ENCODE data around the gene ZFYVE1. TPM values are rescaled to one million over a fixed set of nuclear protein-coding genes. Genes with fewer than 3 reads are reported as not detected.
"Not testable (repeated sequence)": the region's sequence is repeated elsewhere in the genome, so short reads cannot be mapped to it uniquely, and the experiment has no call there.

Gene ZFYVE1
- total RNA-seq, 1 donor from 2014 or later, result 14.3 TPM

GRCh38 chr14:73049428-73049827 lies 22.5 kb upstream of the ZFYVE1 start:
- no peak for TF ChIP-seq EZH2 (IDR thresholded peaks at IDR 0.05)
- TF ChIP-seq, protein P1, sequence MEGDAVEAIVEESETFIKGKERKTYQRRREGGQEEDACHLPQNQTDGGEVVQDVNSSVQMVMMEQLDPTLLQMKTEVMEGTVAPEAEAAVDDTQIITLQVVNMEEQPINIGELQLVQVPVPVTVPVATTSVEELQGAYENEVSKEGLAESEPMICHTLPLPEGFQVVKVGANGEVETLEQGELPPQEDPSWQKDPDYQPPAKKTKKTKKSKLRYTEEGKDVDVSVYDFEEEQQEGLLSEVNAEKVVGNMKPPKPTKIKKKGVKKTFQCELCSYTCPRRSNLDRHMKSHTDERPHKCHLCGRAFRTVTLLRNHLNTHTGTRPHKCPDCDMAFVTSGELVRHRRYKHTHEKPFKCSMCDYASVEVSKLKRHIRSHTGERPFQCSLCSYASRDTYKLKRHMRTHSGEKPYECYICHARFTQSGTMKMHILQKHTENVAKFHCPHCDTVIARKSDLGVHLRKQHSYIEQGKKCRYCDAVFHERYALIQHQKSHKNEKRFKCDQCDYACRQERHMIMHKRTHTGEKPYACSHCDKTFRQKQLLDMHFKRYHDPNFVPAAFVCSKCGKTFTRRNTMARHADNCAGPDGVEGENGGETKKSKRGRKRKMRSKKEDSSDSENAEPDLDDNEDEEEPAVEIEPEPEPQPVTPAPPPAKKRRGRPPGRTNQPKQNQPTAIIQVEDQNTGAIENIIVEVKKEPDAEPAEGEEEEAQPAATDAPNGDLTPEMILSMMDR (IDR thresholded peaks at IDR 0.05), result no peak
- no peak for TF ChIP-seq EZH2phosphoT487 (IDR thresholded peaks at IDR 0.05)
- no peaks in the 10 kb centered on the region for H3F3A ChIP-seq (ENCODE audit: low read depth)
- H3K27ac ChIP-seq, result no peak overlapping the region
- no peaks in the 10 kb centered on the region for H4K20me1 ChIP-seq (ENCODE audit: low read depth)
- Mint-ChIP-seq H3K36me3 (no peaks in the 10 kb centered on the region), H3K4me1 (no peaks in the 10 kb centered on the region), H3K9me3 (no peaks in the 10 kb centered on the region), H3K27ac (no peak overlapping the region), H3K27me3 (ENCODE audit: insufficient read depth, low read depth) (peaks cover 2% of the 10 kb centered on the region), H3K4me3 (no peak overlapping the region)
- H3K36me3 ChIP-seq, result no peaks in the 10 kb centered on the region
- H2AFZ ChIP-seq (replicated peaks), result no peak overlapping the region
- H3K9me3 ChIP-seq (ENCODE audit: low read depth), result no peaks in the 10 kb centered on the region
- H3K27me3 ChIP-seq, result no peaks in the 10 kb centered on the region
- H3K4me2 ChIP-seq, result no peak overlapping the region
- no peaks in the 10 kb centered on the region for H3K4me1 ChIP-seq
- no peak overlapping the region for H3K4me3 ChIP-seq
- DNase-seq (ENCODE audit: low spot score), result peak; percentile 26
- H3K79me2 ChIP-seq (ENCODE audit: low read depth), result no peaks in the 10 kb centered on the region
- H3K9ac ChIP-seq, result no peak overlapping the region

GRCh38 chr14:73047808-73048207 lies 20.9 kb upstream of the ZFYVE1 start:
- no peaks in the 10 kb centered on the region for H3K36me3 Mint-ChIP-seq
- Histone ChIP-seq H3K27ac (no peak overlapping the region), H3K4me1 (no peaks in the 10 kb centered on the region), H2AFZ (replicated peaks) (no peak overlapping the region), H3K36me3 (no peaks in the 10 kb centered on the region), H3K4me3 (no peak overlapping the region), H3K4me2 (no peak overlapping the region), H3K9me3 (ENCODE audit: low read depth) (no peaks in the 10 kb centered on the region), H3K79me2 (ENCODE audit: low read depth) (no peaks in the 10 kb centered on the region), H3K27me3 (no peaks in the 10 kb centered on the region), H3K9ac (no peak overlapping the region), H3F3A (ENCODE audit: low read depth) (no peaks in the 10 kb centered on the region), H4K20me1 (ENCODE audit: low read depth) (no peaks in the 10 kb centered on the region)
- H3K27me3 Mint-ChIP-seq (ENCODE audit: insufficient read depth, low read depth), result peaks cover 2% of the 10 kb centered on the region
- H3K9me3 Mint-ChIP-seq, result no peaks in the 10 kb centered on the region
- no peak overlapping the region for H3K4me3 Mint-ChIP-seq
- H3K4me1 Mint-ChIP-seq, result no peaks in the 10 kb centered on the region
- H3K27ac Mint-ChIP-seq, result no peak overlapping the region
- no peak for DNase-seq (ENCODE audit: low spot score)
- TF ChIP-seq EZH2phosphoT487 (IDR thresholded peaks at IDR 0.05), result no peak
- TF ChIP-seq EZH2 (IDR thresholded peaks at IDR 0.05), result no peak
- TF ChIP-seq, protein P1 (IDR thresholded peaks at IDR 0.05), result no peak

DNA sequence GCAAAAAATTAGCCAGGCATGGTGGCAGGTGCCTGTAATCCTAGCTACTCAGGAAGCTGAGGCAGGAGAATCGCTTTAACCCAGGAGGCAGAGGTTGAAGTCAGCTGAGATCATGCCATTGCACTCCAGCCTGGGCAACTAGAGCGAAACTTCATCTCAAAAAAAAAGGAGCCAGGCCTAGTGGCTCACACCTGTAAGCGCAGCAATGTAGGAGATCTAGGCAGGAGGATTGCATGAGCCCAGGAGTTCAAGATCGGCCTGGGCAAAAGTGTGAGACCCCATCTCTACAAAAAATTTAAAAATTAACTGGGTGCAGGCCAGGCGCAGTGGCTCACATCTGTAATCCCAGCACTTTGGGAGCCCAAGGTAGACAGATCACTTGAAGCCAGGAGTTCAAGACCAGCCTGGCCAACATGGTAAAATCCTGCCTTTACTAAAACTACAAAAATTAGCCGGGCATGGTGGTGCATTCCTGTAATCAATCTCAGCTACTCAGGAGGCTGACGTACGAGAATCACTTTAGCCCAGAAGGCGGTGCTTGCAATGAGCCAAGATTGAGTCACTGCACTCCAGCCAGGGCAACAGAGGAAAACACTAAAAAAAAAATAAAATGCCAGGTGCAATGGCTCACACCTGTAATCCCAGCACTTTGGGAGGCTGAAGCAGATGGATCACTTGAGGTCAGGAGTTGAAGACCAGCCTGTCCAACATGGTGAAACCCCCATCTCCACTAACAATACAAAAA lies 10.0 kb upstream of the ZFYVE1 start:
- not testable (repeated sequence) for DNase-seq (ENCODE audit: low spot score)

GRCh38 chr14:73027984-73028383 lies 1.1 kb upstream of the ZFYVE1 start:
- Mint-ChIP-seq H3K4me3 (peak overlapping the region; percentile 96), H3K27ac (no peak overlapping the region), H3K4me1 (peaks cover 16% of the 10 kb centered on the region)

More for the DNA sequence above, 10.0 kb upstream of the ZFYVE1 start:
- not testable (repeated sequence) for H3K27me3 Mint-ChIP-seq (ENCODE audit: insufficient read depth, low read depth); H3K4me2 ChIP-seq; H3K79me2 ChIP-seq (ENCODE audit: low read depth); H3K9ac ChIP-seq; H4K20me1 ChIP-seq (ENCODE audit: low read depth); H3K36me3 Mint-ChIP-seq; H3K27ac Mint-ChIP-seq; H3F3A ChIP-seq (ENCODE audit: low read depth); H3K27ac ChIP-seq; H3K4me1 ChIP-seq; H3K27me3 ChIP-seq; H3K9me3 Mint-ChIP-seq; H2AFZ ChIP-seq (replicated peaks); H3K4me3 Mint-ChIP-seq; H3K36me3 ChIP-seq; H3K9me3 ChIP-seq (ENCODE audit: low read depth); H3K4me3 ChIP-seq; H3K4me1 Mint-ChIP-seq

More at GRCh38 chr14:73027984-73028383, 1.1 kb upstream of the ZFYVE1 start:
- Histone ChIP-seq H4K20me1 (ENCODE audit: low read depth) (peaks cover 5% of the 10 kb centered on the region), H3K4me3 (no peak overlapping the region), H3K27me3 (no peaks in the 10 kb centered on the region), H3K9ac (no peak overlapping the region), H3K4me2 (peak overlapping the region; percentile 72), H3K9me3 (ENCODE audit: low read depth) (no peaks in the 10 kb centered on the region), H3F3A (ENCODE audit: low read depth) (peaks cover 5% of the 10 kb centered on the region), H3K79me2 (ENCODE audit: low read depth) (peaks cover 12% of the 10 kb centered on the region), H2AFZ (replicated peaks) (peak overlapping the region; percentile 89), H3K4me1 (peaks cover 13% of the 10 kb centered on the region), H3K36me3 (no peaks in the 10 kb centered on the region), H3K27ac (no peak overlapping the region)
- no peaks in the 10 kb centered on the region for H3K9me3 Mint-ChIP-seq
- H3K27me3 Mint-ChIP-seq (ENCODE audit: insufficient read depth, low read depth), result no peaks in the 10 kb centered on the region
- H3K36me3 Mint-ChIP-seq, result peaks cover 3% of the 10 kb centered on the region
- DNase-seq (ENCODE audit: low spot score), result no peak
- no peak for TF ChIP-seq EZH2 (IDR thresholded peaks at IDR 0.05)
- TF ChIP-seq, protein P1 (IDR thresholded peaks at IDR 0.05), result no peak
- TF ChIP-seq EZH2phosphoT487 (IDR thresholded peaks at IDR 0.05), result no peak
